Loucy (cell line): ENCODE data around the gene XNDC1N.

Source experiments
- H2AFZ ChIP-seq: fragments of 200-600 bp; sonication (generic); 2 replicates; pipeline ENCODE4 v1.6.0; 2016; ENCODE audit warnings: antibody characterized with exemption, mild to moderate bottlenecking, low read length, moderate library complexity
- H3F3A ChIP-seq: fragments of 200-600 bp; 2 replicates; pipeline ENCODE4 v1.6.0; 2016; ENCODE audit warnings: antibody characterized with exemption, low read depth, mild to moderate bottlenecking
- H3K27me3 ChIP-seq: fragments of 200-600 bp; sonication (generic); 2 replicates; pipeline ENCODE4 v1.6.1; 2014; ENCODE audit warnings: low read length, mild to moderate bottlenecking; ENCODE audit not compliant: insufficient read depth, poor library complexity, severe bottlenecking
- H3K36me3 ChIP-seq: fragments of 200-600 bp; sonication (generic); 2 replicates; pipeline ENCODE4 v1.6.1; 2016; ENCODE audit warnings: low read length; ENCODE audit not compliant: insufficient read depth
- H3K4me1 ChIP-seq: fragments of 200-600 bp; sonication (generic); 2 replicates; pipeline ENCODE4 v1.5.1; 2014; ENCODE audit warnings: low read length, mild to moderate bottlenecking; ENCODE audit not compliant: insufficient read depth, poor library complexity, severe bottlenecking
- H3K4me2 ChIP-seq: fragments of 200-600 bp; sonication (generic); 2 replicates; pipeline ENCODE4 v1.6.0; 2014; ENCODE audit warnings: antibody characterized with exemption, low read length, low read depth, mild to moderate bottlenecking; ENCODE audit not compliant: poor library complexity, severe bottlenecking
- H3K4me3 ChIP-seq: fragments of 200-600 bp; sonication (generic); 2 replicates; pipeline ENCODE4 v1.5.1; 2014; ENCODE audit warnings: low read length, mild to moderate bottlenecking, mixed read lengths; ENCODE audit not compliant: poor library complexity, severe bottlenecking
- H3K79me2 ChIP-seq: fragments of 200-600 bp; sonication (generic); 2 replicates; pipeline ENCODE4 v1.6.1; 2014; ENCODE audit warnings: low read length; ENCODE audit not compliant: insufficient read depth
- H3K9ac ChIP-seq: fragments of 200-600 bp; sonication (generic); 2 replicates; pipeline ENCODE4 v1.6.0; 2014; ENCODE audit warnings: mild to moderate bottlenecking, low read depth, low read length, moderate library complexity; ENCODE audit not compliant: poor library complexity, severe bottlenecking
- H3K9me2 ChIP-seq: fragments of 200-600 bp; sonication (generic); replicated peaks from 2 replicates; pipeline ENCODE4 v1.6.1; 2016; ENCODE audit warnings: low read depth, low read length, mixed read lengths
- H3K9me3 ChIP-seq: fragments of 200-600 bp; sonication (generic); 2 replicates; pipeline ENCODE4 v1.6.1; 2014; ENCODE audit warnings: mild to moderate bottlenecking, antibody characterized with exemption, low read length, low read depth; ENCODE audit not compliant: insufficient read depth
- H4K20me1 ChIP-seq: fragments of 200-600 bp; sonication (generic); 2 replicates; pipeline ENCODE4 v1.6.0; 2014; ENCODE audit warnings: antibody characterized with exemption, low read length, mild to moderate bottlenecking; ENCODE audit not compliant: insufficient read depth, poor library complexity, severe bottlenecking
- CTCF ChIP-seq: fragments of 200-600 bp; sonication (generic); conservative IDR thresholded peaks from 2 replicates; pipeline ENCODE4 v1.5.1; 2014; ENCODE audit warnings: mild to moderate bottlenecking, antibody characterized with exemption, low read length
- EZH2phosphoT487 ChIP-seq: fragments of 200-600 bp; IDR thresholded peaks from 2 replicates; pipeline ENCODE4 v1.6.1; 2018; ENCODE audit warnings: antibody characterized with exemption, mild to moderate bottlenecking, moderate library complexity, borderline replicate concordance

Gene XNDC1N

GRCh38 chr11:71976551-71976950 is 48.2 kb upstream of the XNDC1N start:
- H3K27me3 ChIP-seq: no peaks in the 10 kb centered on the region
- no peaks in the 10 kb centered on the region for H3K9me2 ChIP-seq
- no peak overlapping the region for H2AFZ ChIP-seq
- no peak overlapping the region for H3K4me3 ChIP-seq
- H3K4me2 ChIP-seq: no peak overlapping the region
- H3K9ac ChIP-seq: no peak overlapping the region
- H3K79me2 ChIP-seq: no peaks in the 10 kb centered on the region
- peaks cover 39% of the 10 kb centered on the region; the same call in 1 of the 2 replicates for H3K36me3 ChIP-seq
- no peaks in the 10 kb centered on the region for H3K9me3 ChIP-seq
- no peaks in the 10 kb centered on the region for H3F3A ChIP-seq
- H4K20me1 ChIP-seq: no peaks in the 10 kb centered on the region
- TF ChIP-seq EZH2phosphoT487 (no peak), CTCF (no peak)
- no peaks in the 10 kb centered on the region for H3K4me1 ChIP-seq

- H3K4me2 ChIP-seq: no peak overlapping the region
- H3K79me2 ChIP-seq: no peaks in the 10 kb centered on the region
- no peaks in the 10 kb centered on the region for H4K20me1 ChIP-seq
- H2AFZ ChIP-seq: no peak overlapping the region
- H3K9ac ChIP-seq: no peak overlapping the region
- H3F3A ChIP-seq: no peaks in the 10 kb centered on the region
- H3K27me3 ChIP-seq: no peaks in the 10 kb centered on the region
- TF ChIP-seq EZH2phosphoT487 (no peak), CTCF (no peak)
- no peaks in the 10 kb centered on the region for H3K9me2 ChIP-seq
- H3K4me3 ChIP-seq: no peak overlapping the region
- peaks cover 41% of the 10 kb centered on the region for H3K36me3 ChIP-seq
- H3K9me3 ChIP-seq: no peaks in the 10 kb centered on the region
- H3K4me1 ChIP-seq: no peaks in the 10 kb centered on the region
These were observed 43.3 kb upstream of the XNDC1N start for GRCh38 chr11:71971680-71972079.

- no peaks in the 10 kb centered on the region for H4K20me1 ChIP-seq
- no peak overlapping the region for H3K4me3 ChIP-seq
- H3K9me3 ChIP-seq: no peaks in the 10 kb centered on the region
- no peak overlapping the region for H3K4me2 ChIP-seq
- no peaks in the 10 kb centered on the region for H3F3A ChIP-seq
- H3K9me2 ChIP-seq: no peaks in the 10 kb centered on the region
- no peaks in the 10 kb centered on the region for H3K4me1 ChIP-seq
- no peak overlapping the region for H2AFZ ChIP-seq
- no peaks in the 10 kb centered on the region for H3K79me2 ChIP-seq
- TF ChIP-seq CTCF (no peak), EZH2phosphoT487 (no peak)
- peaks cover 64% of the 10 kb centered on the region for H3K36me3 ChIP-seq
- no peak overlapping the region for H3K9ac ChIP-seq
- no peaks in the 10 kb centered on the region for H3K27me3 ChIP-seq
These were observed 36.2 kb upstream of the XNDC1N start for GRCh38 chr11:71964641-71965040.
